ENCODE results near the gene CLCA2.

CLCA2 gene

DNA sequence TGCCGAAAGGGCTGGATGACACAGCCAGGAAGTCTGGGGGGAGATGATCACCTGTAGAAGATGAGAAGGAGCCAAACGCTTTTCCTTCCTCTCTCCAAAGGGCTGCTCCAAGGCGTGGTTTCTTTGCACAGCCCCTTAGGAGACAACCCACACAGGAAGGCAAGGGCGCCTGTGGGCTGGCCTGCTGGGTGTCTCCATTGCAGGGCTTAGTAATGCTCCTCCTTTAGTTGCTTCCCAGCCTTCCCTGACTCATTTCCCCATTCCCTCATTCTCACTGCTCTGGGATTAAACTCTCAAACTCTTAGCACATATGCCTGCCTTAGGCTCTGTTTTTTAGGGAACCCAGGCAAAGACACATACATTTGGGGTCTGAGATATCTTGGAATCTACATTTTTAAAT, 43.0 kb downstream of the CLCA2 start:
- no peak overlapping the region for H3K4me3 ChIP-seq (ENCODE audit: control insufficient read depth, low read depth, low read length)
- TF ChIP-seq, protein P1, sequence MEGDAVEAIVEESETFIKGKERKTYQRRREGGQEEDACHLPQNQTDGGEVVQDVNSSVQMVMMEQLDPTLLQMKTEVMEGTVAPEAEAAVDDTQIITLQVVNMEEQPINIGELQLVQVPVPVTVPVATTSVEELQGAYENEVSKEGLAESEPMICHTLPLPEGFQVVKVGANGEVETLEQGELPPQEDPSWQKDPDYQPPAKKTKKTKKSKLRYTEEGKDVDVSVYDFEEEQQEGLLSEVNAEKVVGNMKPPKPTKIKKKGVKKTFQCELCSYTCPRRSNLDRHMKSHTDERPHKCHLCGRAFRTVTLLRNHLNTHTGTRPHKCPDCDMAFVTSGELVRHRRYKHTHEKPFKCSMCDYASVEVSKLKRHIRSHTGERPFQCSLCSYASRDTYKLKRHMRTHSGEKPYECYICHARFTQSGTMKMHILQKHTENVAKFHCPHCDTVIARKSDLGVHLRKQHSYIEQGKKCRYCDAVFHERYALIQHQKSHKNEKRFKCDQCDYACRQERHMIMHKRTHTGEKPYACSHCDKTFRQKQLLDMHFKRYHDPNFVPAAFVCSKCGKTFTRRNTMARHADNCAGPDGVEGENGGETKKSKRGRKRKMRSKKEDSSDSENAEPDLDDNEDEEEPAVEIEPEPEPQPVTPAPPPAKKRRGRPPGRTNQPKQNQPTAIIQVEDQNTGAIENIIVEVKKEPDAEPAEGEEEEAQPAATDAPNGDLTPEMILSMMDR (IDR thresholded peaks at IDR 0.05; ENCODE audit: control insufficient read depth, insufficient read depth, low read depth, low read length, missing control alignments) = no peak
- no peak for DNase-seq (ENCODE audit: low read depth)

DNA sequence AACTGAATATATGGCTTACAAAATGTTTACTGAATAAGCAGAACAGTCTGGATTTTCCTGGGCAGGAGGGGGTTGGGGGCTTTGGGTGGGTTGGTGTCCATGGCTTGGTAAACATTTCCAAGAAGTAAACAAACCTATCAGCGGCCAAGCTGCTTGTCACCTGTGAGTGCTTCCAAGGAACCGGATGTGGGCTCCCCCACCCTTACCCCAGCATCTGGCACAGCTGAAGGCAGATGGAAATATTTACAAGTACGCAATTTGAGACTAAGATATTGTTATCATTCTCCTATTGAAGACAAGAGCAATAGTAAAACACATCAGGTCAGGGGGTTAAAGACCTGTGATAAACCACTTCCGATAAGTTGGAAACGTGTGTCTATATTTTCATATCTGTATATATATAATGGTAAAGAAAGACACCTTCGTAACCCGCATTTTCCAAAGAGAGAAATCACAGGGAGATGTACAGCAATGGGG, 44.6 kb downstream of the CLCA2 start, which contains the start of gene CLCA1:
Gene CLCA1 (plus strand): TSS at position 427 of the 477 bp plus-strand sequence. CDS start 45 bp downstream, at position 472.
- H3K4me3 ChIP-seq (ENCODE audit: control insufficient read depth, low read depth, low read length) = no peak within 1 kb of the TSS
- TF ChIP-seq, protein P1 (IDR thresholded peaks at IDR 0.05; ENCODE audit: control insufficient read depth, insufficient read depth, low read depth, low read length, missing control alignments) = no peak
- no peak for DNase-seq (ENCODE audit: low read depth)

DNA sequence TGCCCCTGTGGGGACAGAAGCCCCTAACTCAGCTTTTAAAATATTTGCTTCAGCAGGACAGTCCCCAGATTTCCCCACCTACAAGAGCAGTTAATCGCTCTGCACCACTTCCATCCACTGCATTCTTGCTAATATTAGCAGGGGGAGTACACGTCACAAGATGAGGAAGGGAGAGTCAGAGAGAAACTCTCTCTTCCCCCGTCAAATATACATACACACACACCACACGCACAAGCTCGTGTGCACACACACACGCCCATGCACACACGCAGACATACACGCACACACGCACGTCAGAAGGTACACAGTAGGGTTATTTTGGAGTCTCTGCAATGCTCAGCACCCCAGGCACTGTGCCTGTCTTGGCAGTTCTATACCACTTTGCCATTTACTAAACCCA, 46.9 kb downstream of the CLCA2 start:
- DNase-seq (ENCODE audit: low read depth) = no peak
- TF ChIP-seq, protein P1 (IDR thresholded peaks at IDR 0.05; ENCODE audit: control insufficient read depth, insufficient read depth, low read depth, low read length, missing control alignments) = no peak
- H3K4me3 ChIP-seq (ENCODE audit: control insufficient read depth, low read depth, low read length) = no peak overlapping the region

DNA sequence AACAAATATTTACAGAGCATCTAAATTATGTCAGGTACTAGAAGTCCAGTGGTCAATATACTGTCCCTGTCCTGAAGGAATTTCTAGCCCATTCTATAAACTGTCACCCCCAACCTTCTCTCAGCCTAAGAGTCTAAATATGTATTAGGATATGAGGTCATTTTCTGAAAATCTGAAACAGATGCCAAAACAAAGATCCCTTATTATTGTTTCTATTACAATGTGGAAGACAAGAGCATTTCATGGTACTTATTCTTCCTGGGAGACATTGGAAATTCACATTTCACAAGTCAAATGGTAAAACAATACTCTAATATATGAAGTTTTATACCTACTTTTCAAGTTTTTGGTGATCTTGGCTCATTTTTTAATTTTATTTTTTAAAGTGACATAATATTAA, 47.3 kb downstream of the CLCA2 start:
- TF ChIP-seq, protein P1 (IDR thresholded peaks at IDR 0.05; ENCODE audit: control insufficient read depth, insufficient read depth, low read depth, low read length, missing control alignments) = no peak
- DNase-seq (ENCODE audit: low read depth) = no peak

DNA sequence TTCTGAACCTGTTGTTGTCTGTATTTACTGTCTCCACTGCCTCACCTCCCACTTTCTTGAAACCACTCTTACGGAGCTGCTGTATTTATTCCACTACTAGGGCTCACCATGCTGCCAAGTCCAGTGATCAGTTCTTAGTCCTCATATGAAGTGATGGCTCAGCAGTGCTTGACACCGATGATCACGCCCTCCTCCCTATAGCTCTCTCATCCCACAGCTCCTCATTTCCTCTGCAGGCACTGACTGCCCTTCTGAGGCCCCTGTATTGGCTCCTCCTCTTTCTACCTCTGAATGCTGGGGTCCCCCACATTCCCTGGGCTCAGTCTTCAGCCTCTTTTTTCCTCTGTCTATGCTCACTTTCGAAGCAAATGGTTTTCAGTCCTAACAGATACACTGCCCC, 48.2 kb downstream of the CLCA2 start:
- TF ChIP-seq, protein P1 (IDR thresholded peaks at IDR 0.05; ENCODE audit: control insufficient read depth, insufficient read depth, low read depth, low read length, missing control alignments) = no peak
- H3K4me3 ChIP-seq (ENCODE audit: control insufficient read depth, low read depth, low read length) = no peak overlapping the region
- no peak for DNase-seq (ENCODE audit: low read depth)

More for the DNA sequence above, 47.3 kb downstream of the CLCA2 start:
- H3K4me3 ChIP-seq (ENCODE audit: control insufficient read depth, low read depth, low read length) = no peak overlapping the region

DNA sequence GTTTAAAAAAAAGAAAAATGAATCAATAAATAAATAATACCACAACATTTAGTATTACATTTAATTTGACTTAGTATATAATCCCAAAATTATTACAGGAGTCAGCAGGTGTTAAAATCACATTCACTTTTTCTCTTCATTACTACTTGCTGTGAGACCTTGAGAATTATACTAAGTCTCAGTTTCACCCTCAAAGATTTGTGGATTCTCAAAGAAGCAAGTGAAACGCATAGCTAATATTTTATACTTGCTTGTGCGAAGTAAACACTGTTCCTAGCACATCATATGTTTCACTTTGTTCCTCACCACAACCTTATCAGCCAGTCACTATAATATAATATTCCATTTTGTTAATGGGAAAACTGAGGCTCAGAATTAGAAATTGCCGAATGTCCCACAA, 48.8 kb downstream of the CLCA2 start:
- DNase-seq (ENCODE audit: low read depth) = no peak
- TF ChIP-seq, protein P1 (IDR thresholded peaks at IDR 0.05; ENCODE audit: control insufficient read depth, insufficient read depth, low read depth, low read length, missing control alignments) = no peak
- H3K4me3 ChIP-seq (ENCODE audit: control insufficient read depth, low read depth, low read length) = no peak overlapping the region

DNA sequence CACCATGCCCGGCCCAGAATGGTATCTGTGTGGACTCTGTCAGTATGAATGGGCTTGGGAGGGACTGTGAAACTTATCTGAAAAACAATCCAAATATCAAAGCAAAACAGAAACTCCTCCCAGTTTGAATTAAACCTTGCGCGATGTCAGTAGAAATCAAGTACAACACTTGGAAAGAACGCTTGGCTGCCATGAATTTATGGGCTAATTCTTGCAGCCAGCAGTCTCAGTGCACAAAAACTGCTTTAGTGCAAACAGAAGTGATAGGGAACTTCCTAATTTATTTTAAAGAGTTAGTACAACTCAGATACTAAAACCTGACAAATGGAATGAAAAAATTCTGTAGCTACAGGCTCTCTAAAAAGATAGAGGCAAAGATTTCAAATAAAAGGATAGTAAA, 53.3 kb downstream of the CLCA2 start:
- DNase-seq (ENCODE audit: low read depth) = no peak
- no peak overlapping the region for H3K4me3 ChIP-seq (ENCODE audit: control insufficient read depth, low read depth, low read length)
- TF ChIP-seq, protein P1 (IDR thresholded peaks at IDR 0.05; ENCODE audit: control insufficient read depth, insufficient read depth, low read depth, low read length, missing control alignments) = no peak
